HG03139 (cell line): Measurements from ENCODE around the gene PDCD7.

ENCODE experiments used
- ATAC-seq: cut with Tn5 transposase; IDR thresholded peaks from one replicate; pipeline ENCODE4 v1.9.1; 2021; ENCODE audit not compliant: unreplicated experiment

The PDCD7 gene

GRCh38 chr15:65092911-65093792 is 40.5 kb downstream of the PDCD7 start:
- no peak for ATAC-seq

- no peak for ATAC-seq
Observed at GRCh38 chr15:65091946-65092770, 41.5 kb downstream of the PDCD7 start.

- no peak for ATAC-seq
Observed at GRCh38 chr15:65089206-65089824, 44.3 kb downstream of the PDCD7 start.

- no peak for ATAC-seq
Observed at GRCh38 chr15:65088643-65089021, 45.0 kb downstream of the PDCD7 start.

GRCh38 chr15:65087873-65088642 is 45.5 kb downstream of the PDCD7 start:
- no peak for ATAC-seq

GRCh38 chr15:65087411-65087810 is 46.2 kb downstream of the PDCD7 start:
- no peak for ATAC-seq

- ATAC-seq, result no peak
Observed at GRCh38 chr15:65086680-65087111, 46.9 kb downstream of the PDCD7 start.

GRCh38 chr15:65085990-65086679 is 47.5 kb downstream of the PDCD7 start:
- ATAC-seq, result no peak

- ATAC-seq, result no peak
Observed at GRCh38 chr15:65085207-65085753, 48.3 kb downstream of the PDCD7 start.

GRCh38 chr15:65084500-65085206 is 49.0 kb downstream of the PDCD7 start:
- no peak for ATAC-seq

- no peak for ATAC-seq
Observed at GRCh38 chr15:65083262-65083701, 50.3 kb downstream of the PDCD7 start.

GRCh38 chr15:65082303-65082953 is 51.2 kb downstream of the PDCD7 start:
- ATAC-seq, result no peak

- no peak for ATAC-seq
Observed at GRCh38 chr15:65081758-65082157, 51.9 kb downstream of the PDCD7 start.

- no peak for ATAC-seq
Observed at GRCh38 chr15:65081270-65081669, 52.3 kb downstream of the PDCD7 start.

GRCh38 chr15:65079580-65079979 is 54.0 kb downstream of the PDCD7 start:
- no peak for ATAC-seq

- no peak for ATAC-seq
Observed at GRCh38 chr15:65077981-65078352, 55.6 kb downstream of the PDCD7 start.

- ATAC-seq, result no peak
Observed at GRCh38 chr15:65077291-65077980, 56.2 kb downstream of the PDCD7 start.
